ENCODE results near the gene ZNF804A.

GRCh38 chr2:184830531-184830930 lies 232.2 kb downstream of the ZNF804A start:
- TF ChIP-seq PKNOX1 (IDR thresholded peaks at IDR 0.05), result no peak
- TF ChIP-seq SP1 (IDR thresholded peaks at IDR 0.05), result no peak
- no peak for TF ChIP-seq L3MBTL2 (conservative IDR thresholded peaks at IDR 0.05)
- no peak for TF ChIP-seq FOXM1 (IDR thresholded peaks at IDR 0.05; ENCODE audit: borderline replicate concordance)

All from HEK293T (cell line).